ENCODE results near the gene LUC7L2. TPM values are rescaled to one million over a fixed set of nuclear protein-coding genes. Genes with fewer than 3 reads are reported as not detected.

LUC7L2 gene
- total and polyA plus RNA-seq, 4 donors: 16.2 to 38.9 (median 22.9) TPM

DNA sequence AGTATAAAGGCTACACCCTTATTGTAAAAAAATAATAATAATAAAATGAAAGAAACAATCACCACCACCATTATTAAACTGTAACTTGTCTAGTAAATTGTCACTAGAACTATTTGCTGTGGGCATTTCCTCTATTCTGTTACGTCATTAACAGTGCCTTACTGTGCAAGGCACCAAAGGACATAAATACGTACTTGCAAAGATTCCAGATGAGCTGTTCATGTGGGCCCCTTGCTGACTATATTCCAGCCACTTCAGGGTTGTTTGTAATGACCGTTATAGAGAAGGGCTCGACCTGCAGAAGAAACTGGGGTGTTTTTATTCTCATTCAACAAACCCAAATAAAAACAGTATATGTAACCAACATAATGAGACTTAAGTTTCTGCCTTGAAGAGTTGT, 63.4 kb downstream of the LUC7L2 start:
- H3K4me1 ChIP-seq (ENCODE audit: control insufficient read depth in 4 of 4, insufficient read depth in 4 of 4, low read length in 3 of 4): peaks cover 0 to 2% (median 0%) of the 10 kb centered on the region in 4 donors
- H3K9me3 ChIP-seq (ENCODE audit: control insufficient read depth in 4 of 4, low read length in 3 of 4): no peaks in the 10 kb centered on the region
- TF ChIP-seq YY1 (IDR thresholded peaks at IDR 0.05) (no peak), EGR1 (IDR thresholded peaks at IDR 0.05; ENCODE audit: low read depth in 2 of 2) (no peak), JUND (IDR thresholded peaks at IDR 0.05) (no peak), RAD21 (IDR thresholded peaks at IDR 0.05) (no peak), SP1 (IDR thresholded peaks at IDR 0.05) (no peak), GABPA (IDR thresholded peaks at IDR 0.05 in 1 of 2, conservative IDR thresholded peaks at IDR 0.05 in 1 of 2) (no peak), RXRA (IDR thresholded peaks at IDR 0.05) (no peak), TAF1 (conservative IDR thresholded peaks at IDR 0.05) (no peak), FOXA1 (IDR thresholded peaks at IDR 0.05) (no peak), FOXA2 (IDR thresholded peaks at IDR 0.05) (no peak), HNF4A (conservative IDR thresholded peaks at IDR 0.05) (no peak), HNF4G (IDR thresholded peaks at IDR 0.05) (no peak), NR2F2 (IDR thresholded peaks at IDR 0.05) (no peak)
- TF ChIP-seq, protein P1, sequence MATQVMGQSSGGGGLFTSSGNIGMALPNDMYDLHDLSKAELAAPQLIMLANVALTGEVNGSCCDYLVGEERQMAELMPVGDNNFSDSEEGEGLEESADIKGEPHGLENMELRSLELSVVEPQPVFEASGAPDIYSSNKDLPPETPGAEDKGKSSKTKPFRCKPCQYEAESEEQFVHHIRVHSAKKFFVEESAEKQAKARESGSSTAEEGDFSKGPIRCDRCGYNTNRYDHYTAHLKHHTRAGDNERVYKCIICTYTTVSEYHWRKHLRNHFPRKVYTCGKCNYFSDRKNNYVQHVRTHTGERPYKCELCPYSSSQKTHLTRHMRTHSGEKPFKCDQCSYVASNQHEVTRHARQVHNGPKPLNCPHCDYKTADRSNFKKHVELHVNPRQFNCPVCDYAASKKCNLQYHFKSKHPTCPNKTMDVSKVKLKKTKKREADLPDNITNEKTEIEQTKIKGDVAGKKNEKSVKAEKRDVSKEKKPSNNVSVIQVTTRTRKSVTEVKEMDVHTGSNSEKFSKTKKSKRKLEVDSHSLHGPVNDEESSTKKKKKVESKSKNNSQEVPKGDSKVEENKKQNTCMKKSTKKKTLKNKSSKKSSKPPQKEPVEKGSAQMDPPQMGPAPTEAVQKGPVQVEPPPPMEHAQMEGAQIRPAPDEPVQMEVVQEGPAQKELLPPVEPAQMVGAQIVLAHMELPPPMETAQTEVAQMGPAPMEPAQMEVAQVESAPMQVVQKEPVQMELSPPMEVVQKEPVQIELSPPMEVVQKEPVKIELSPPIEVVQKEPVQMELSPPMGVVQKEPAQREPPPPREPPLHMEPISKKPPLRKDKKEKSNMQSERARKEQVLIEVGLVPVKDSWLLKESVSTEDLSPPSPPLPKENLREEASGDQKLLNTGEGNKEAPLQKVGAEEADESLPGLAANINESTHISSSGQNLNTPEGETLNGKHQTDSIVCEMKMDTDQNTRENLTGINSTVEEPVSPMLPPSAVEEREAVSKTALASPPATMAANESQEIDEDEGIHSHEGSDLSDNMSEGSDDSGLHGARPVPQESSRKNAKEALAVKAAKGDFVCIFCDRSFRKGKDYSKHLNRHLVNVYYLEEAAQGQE (IDR thresholded peaks at IDR 0.05): no peak
- TF ChIP-seq, protein P2, sequence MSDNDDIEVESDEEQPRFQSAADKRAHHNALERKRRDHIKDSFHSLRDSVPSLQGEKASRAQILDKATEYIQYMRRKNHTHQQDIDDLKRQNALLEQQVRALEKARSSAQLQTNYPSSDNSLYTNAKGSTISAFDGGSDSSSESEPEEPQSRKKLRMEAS (IDR thresholded peaks at IDR 0.05): no peak
- TF ChIP-seq, protein P3, sequence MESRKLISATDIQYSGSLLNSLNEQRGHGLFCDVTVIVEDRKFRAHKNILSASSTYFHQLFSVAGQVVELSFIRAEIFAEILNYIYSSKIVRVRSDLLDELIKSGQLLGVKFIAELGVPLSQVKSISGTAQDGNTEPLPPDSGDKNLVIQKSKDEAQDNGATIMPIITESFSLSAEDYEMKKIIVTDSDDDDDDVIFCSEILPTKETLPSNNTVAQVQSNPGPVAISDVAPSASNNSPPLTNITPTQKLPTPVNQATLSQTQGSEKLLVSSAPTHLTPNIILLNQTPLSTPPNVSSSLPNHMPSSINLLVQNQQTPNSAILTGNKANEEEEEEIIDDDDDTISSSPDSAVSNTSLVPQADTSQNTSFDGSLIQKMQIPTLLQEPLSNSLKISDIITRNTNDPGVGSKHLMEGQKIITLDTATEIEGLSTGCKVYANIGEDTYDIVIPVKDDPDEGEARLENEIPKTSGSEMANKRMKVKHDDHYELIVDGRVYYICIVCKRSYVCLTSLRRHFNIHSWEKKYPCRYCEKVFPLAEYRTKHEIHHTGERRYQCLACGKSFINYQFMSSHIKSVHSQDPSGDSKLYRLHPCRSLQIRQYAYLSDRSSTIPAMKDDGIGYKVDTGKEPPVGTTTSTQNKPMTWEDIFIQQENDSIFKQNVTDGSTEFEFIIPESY (IDR thresholded peaks at IDR 0.05): no peak
- TF ChIP-seq, protein P4, sequence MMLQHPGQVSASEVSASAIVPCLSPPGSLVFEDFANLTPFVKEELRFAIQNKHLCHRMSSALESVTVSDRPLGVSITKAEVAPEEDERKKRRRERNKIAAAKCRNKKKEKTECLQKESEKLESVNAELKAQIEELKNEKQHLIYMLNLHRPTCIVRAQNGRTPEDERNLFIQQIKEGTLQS (IDR thresholded peaks at IDR 0.05): no peak
- TF ChIP-seq, protein P5, sequence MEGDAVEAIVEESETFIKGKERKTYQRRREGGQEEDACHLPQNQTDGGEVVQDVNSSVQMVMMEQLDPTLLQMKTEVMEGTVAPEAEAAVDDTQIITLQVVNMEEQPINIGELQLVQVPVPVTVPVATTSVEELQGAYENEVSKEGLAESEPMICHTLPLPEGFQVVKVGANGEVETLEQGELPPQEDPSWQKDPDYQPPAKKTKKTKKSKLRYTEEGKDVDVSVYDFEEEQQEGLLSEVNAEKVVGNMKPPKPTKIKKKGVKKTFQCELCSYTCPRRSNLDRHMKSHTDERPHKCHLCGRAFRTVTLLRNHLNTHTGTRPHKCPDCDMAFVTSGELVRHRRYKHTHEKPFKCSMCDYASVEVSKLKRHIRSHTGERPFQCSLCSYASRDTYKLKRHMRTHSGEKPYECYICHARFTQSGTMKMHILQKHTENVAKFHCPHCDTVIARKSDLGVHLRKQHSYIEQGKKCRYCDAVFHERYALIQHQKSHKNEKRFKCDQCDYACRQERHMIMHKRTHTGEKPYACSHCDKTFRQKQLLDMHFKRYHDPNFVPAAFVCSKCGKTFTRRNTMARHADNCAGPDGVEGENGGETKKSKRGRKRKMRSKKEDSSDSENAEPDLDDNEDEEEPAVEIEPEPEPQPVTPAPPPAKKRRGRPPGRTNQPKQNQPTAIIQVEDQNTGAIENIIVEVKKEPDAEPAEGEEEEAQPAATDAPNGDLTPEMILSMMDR (IDR thresholded peaks at IDR 0.05; ENCODE audit: low read depth, low read length, missing input control): no peak
- peaks cover 9 to 45% (median 33%) of the 10 kb centered on the region in 4 donors for H3K36me3 ChIP-seq (ENCODE audit: control insufficient read depth in 4 of 4, insufficient read depth in 3 of 4, low read depth in 1 of 4, low read length in 3 of 4)
- DNase-seq (ENCODE audit: low spot score): no peak
- H3K9ac ChIP-seq (ENCODE audit: low read depth in 1 of 2, low read length in 2 of 2): no peak overlapping the region
- H3K27ac ChIP-seq (ENCODE audit: low read depth in 1 of 2, low read length in 2 of 2): no peak overlapping the region
- H3K4me3 ChIP-seq (ENCODE audit: low read depth in 1 of 3, low read length in 3 of 3): no peak overlapping the region
- H3K27me3 ChIP-seq (ENCODE audit: control insufficient read depth in 4 of 4, insufficient read depth in 4 of 4, low read length in 3 of 4): no peaks in the 10 kb centered on the region
- WGBS: 93% methylated on average over 4 of the region's 4 CpGs

Measured in liver (tissue), 9 donors.